Spinal cord (tissue), 10 donors: Measurements from ENCODE around the gene FAM222A. TPM values are rescaled to one million over a fixed set of nuclear protein-coding genes. Genes with fewer than 3 reads are reported as not detected.

ENCODE experiments used
- DNase-seq, 6 donors: peaks; one replicate each; pipeline versions ENCODE4 v3.0.0 to v3.0.0-alpha.2; 2013 to 2015; ENCODE audit warnings: low spot score in 6 of 6, low read depth in 4 of 6
- H3K27ac ChIP-seq: one replicate; pipeline ENCODE4 v1.5.1; 2013; ENCODE audit warnings: low read depth, low read length, control low read depth
- H3K27me3 ChIP-seq: one replicate; pipeline ENCODE4 v1.6.1; 2013; ENCODE audit warnings: low read length; ENCODE audit not compliant: control insufficient read depth, insufficient read depth
- H3K36me3 ChIP-seq: one replicate; pipeline ENCODE4 v1.6.1; 2013; ENCODE audit warnings: low read length; ENCODE audit not compliant: control insufficient read depth, insufficient read depth
- H3K4me1 ChIP-seq: one replicate; pipeline ENCODE4 v1.6.1; 2013; ENCODE audit warnings: low read length; ENCODE audit not compliant: control insufficient read depth, insufficient read depth
- H3K4me3 ChIP-seq: one replicate; pipeline ENCODE4 v1.5.1; 2013; ENCODE audit warnings: low read depth, low read length, control low read depth
- H3K9me3 ChIP-seq: one replicate; pipeline ENCODE4 v1.6.1; 2013; ENCODE audit warnings: low read length; ENCODE audit not compliant: control insufficient read depth, insufficient read depth
- WGBS: methylation state at CpG from one replicate; pipeline ENCODE4 v1.1.5; 2013; ENCODE audit warnings: missing lambda C conversion rate; ENCODE audit not compliant: insufficient coverage; 5-methylcytosine and 5-hydroxymethylcytosine counted together
- polyA plus RNA-seq, 2 donors: library from polyadenylated mRNA; unstranded; fragments of 120-200 nt; gene quantifications; one replicate each; pipeline ENCODE4 v1.2.1, GENCODE V29; 2013; ENCODE audit not compliant: insufficient read length in 2 of 2
- total RNA-seq, 2 donors: library from RNA; depleted of rRNA in 1 of 2; stranded (reverse); fragments of 120-200 nt in 1 of 2; fragments of >200 nt in 1 of 2; gene quantifications; one replicate each; pipeline versions ENCODE4 v1.2.3 to v1.2.4, GENCODE V29; 2013 to 2014
- donor health status: healthy.

Gene FAM222A
- total and polyA plus RNA-seq, 4 donors: 5.2 to 25.0 (median 14.6) TPM

DNA sequence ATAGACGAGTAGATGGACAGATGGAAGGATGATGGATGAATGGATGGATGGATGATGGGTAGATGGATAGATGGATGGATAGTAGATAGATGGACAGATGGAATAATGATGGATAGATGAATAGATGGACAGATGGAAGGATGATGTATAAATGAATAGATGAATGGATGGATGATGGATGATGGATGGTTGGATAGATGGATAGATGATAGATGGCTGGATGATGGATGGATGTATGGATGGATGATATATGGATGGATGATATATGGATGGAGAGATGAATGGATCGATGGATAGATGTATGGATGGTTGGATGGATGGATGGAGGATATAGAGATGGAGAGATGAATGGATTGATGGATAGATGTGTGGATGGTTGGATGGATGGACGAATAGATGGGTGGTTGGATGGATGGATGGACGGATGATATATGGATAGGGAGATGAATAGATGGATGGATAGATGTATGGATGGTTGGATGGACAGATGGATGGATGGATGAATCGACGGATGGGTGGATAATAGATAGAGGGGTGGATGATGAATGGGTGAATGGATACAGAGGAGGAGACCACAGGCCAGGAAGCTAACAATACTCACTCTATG, 100.3 kb downstream of the FAM222A start:
- Histone ChIP-seq H3K27me3 (peaks cover 2% of the 10 kb centered on the region), H3K9me3 (no peaks in the 10 kb centered on the region)
- 93% methylated on average over 4 of the region's 6 CpGs for WGBS

DNA sequence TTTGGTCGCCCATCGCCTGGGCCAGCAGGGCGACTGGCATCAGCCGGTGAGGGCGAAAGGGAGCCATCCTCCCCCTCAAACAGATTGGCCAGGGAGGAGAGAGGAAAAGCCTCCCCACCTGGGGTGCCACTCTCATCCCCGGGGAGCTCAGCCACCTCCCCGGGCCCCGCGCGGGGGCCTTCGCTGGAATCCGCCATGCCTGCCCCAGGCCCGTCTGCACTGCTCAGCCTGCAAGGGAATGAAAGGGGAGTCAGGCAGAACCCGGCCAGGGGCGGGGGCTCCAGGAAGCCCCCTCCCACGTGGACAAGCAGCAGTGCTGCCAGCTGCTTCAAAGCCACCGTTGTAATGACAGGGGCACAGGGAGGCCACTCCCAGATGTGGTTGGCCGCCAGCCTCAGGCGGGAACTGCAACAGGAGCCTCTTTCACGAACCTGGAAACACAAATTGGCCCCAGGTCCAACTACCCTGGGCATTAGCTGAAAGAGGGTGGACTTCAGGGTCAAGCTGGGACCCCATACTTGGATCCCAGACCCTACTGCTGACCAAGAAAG, 101.0 kb downstream of the FAM222A start:
- H3K9me3 ChIP-seq: no peaks in the 10 kb centered on the region
- peak in 1 of 6 donors; percentile 16 for DNase-seq
- peaks cover 2% of the 10 kb centered on the region for H3K27me3 ChIP-seq
- H3K4me1 ChIP-seq: peaks cover 4% of the 10 kb centered on the region
- no peaks in the 10 kb centered on the region for H3K36me3 ChIP-seq
- H3K4me3 ChIP-seq: no peak overlapping the region
- whole genome bisulfite sequencing: 64% methylated on average over 16 of the region's 20 CpGs
- H3K27ac ChIP-seq: no peak overlapping the region

More for the DNA sequence above, 100.3 kb downstream of the FAM222A start:
- Histone ChIP-seq H3K27ac (no peak overlapping the region), H3K4me3 (no peak overlapping the region), H3K36me3 (no peaks in the 10 kb centered on the region), H3K4me1 (peaks cover 4% of the 10 kb centered on the region)
- no peak for DNase-seq

DNA sequence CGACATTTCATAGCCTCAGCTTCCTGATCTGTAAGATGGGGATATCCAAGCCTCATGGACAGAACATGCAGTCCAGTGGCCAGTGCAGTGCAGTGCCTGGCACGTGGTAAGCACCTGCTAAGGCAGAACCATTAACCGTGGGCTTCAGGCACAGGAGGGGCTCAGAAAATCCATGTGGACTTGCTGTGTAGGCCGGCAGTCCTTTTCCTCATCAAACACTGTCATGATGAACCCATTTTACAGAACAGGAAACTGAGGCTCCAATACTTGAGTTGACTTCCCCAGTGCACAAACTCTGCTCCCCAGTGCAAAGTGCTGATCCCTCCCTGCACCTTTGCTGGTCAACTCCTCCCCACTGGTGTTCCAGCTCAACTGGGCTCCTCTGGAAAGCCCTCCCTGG, 101.6 kb downstream of the FAM222A start:
- Histone ChIP-seq H3K27me3 (peaks cover 2% of the 10 kb centered on the region), H3K9me3 (no peaks in the 10 kb centered on the region)
- 82% methylated on average over 4 of the region's 4 CpGs for WGBS

DNA sequence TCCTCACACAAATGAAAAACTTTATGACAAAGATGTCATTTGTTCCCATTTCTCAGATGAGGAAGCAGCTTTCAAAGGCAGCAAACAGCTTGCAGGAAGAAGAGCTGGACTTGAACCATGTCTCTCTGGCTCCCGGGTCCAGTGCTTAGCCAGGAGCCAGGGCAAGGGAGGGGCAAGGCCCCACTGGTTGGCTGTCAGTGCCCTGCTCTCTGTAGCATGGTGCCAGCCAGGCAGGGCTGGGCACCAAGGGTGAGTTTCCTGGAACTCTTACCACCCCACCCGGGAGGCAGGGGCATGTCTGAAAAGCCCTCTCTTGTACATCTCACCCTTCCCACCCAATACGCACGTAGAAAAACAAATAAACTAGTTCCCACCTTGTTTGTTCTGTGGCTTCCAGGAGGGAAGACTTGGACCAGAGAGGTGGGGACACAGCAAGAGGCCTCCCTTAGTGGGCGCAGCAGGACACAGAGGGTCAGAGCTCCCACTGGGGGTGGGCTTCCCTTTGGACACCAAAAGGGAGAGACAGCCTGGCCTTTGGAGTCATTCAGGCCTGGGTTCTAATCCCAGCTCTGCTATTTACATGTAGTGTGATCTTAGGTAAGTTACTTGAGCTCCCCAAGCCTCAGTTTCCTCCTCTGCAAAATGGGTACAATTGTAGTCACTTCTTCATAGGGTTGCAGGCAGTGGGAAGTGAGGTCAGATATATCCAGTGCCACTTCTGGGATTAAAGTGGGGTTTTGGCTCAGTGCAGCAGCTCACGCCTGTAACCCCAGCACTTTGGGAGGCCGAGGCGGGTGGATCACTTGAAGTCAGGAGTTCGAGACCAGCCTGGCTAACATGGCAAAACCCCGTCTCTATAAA, 102.4 kb downstream of the FAM222A start:
- no peak overlapping the region for H3K4me3 ChIP-seq
- H3K27ac ChIP-seq: no peak overlapping the region
- DNase-seq: no peak
- no peaks in the 10 kb centered on the region for H3K9me3 ChIP-seq
- WGBS: 78% methylated on average over 5 of the region's 10 CpGs
- no peaks in the 10 kb centered on the region for H3K36me3 ChIP-seq
- H3K4me1 ChIP-seq: peaks cover 4% of the 10 kb centered on the region
- peaks cover 2% of the 10 kb centered on the region for H3K27me3 ChIP-seq

More for the DNA sequence above, 101.6 kb downstream of the FAM222A start:
- Histone ChIP-seq H3K27ac (no peak overlapping the region), H3K4me3 (no peak overlapping the region), H3K36me3 (no peaks in the 10 kb centered on the region), H3K4me1 (peaks cover 4% of the 10 kb centered on the region)
- no peak for DNase-seq

DNA sequence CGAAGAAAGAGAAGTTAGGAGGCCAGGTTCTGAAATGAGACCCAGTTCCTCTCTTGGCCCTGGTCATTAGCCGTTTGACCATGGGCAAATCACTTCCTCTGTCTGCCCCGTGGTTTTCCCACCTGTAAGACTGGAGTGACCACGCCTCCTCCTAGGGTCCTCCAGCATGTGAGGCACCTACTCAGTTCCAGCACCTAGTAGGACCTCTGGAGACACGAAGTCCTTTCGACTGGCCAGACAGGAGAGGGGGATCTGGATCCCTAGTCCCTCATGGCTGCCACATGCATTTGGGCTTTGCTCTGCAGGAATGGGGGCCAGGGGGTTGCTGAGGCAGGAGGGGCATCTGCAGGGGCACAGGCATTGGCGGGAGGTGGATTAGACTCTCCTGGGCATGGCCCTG, 103.2 kb downstream of the FAM222A start:
- Histone ChIP-seq H3K4me1 (peaks cover 4% of the 10 kb centered on the region), H3K9me3 (no peaks in the 10 kb centered on the region), H3K27me3 (peaks cover 2% of the 10 kb centered on the region), H3K36me3 (no peaks in the 10 kb centered on the region), H3K4me3 (no peak overlapping the region), H3K27ac (no peak overlapping the region)
- WGBS: 93% methylated on average over 7 of the region's 7 CpGs
- no peak for DNase-seq

DNA sequence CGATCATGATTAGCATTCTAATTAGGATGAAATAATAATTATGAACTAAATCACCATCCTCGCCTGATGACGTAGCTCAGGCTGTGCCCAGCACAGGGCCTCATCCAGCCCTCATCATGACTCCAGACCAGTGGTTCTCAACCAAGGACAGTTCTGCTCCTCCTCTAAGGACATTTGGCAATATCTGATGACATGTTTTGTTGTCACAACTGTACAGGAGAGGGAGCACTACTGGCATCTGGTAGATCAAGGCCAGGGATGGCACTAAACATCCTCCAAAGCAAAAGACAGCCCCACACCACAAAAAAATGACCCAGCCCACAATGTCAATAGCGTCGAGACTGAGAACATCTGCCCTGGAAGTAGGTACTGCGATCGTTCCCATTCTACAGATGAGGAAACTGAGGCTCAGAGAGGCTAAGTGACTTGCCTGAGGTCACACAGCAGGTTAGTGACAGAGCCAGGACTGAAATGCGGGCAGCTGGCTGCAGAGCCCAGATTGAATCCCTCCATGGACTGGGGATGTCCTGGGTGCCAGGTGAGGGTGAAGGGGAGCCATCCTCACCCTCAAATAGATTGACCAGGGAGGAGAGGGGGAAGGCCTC, 104.1 kb downstream of the FAM222A start:
- Histone ChIP-seq H3K4me1 (peaks cover 7% of the 10 kb centered on the region), H3K36me3 (no peaks in the 10 kb centered on the region), H3K27me3 (peaks cover 2% of the 10 kb centered on the region), H3K27ac (no peak overlapping the region), H3K9me3 (no peaks in the 10 kb centered on the region), H3K4me3 (no peak overlapping the region)
- no peak for DNase-seq
- WGBS: 88% methylated on average over 5 of the region's 8 CpGs

DNA sequence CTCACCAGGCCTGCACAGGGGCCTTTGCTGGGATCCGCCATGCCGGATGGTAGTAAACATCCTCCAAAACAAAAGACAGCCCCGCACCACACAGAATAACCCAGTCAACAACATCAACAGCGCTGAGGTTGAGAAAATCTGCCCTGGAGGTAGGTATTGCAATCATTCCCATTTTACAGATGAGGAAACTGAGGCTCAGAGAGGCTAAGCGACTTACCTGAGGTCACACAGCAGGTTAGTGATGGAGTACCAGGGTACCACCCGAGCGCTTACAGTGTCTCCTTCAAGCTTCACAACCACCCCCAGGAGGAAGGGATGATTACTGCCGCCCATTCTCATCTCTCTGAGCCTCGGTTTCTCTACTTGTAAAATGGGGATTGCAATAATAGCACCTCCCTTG, 104.6 kb downstream of the FAM222A start:
- Histone ChIP-seq H3K4me1 (peaks cover 13% of the 10 kb centered on the region), H3K36me3 (no peaks in the 10 kb centered on the region), H3K27me3 (peaks cover 2% of the 10 kb centered on the region), H3K4me3 (no peak overlapping the region), H3K9me3 (no peaks in the 10 kb centered on the region), H3K27ac (no peak overlapping the region)
- DNase-seq: no peak
- 100% methylated on average over 1 of the region's 9 CpGs for WGBS

DNA sequence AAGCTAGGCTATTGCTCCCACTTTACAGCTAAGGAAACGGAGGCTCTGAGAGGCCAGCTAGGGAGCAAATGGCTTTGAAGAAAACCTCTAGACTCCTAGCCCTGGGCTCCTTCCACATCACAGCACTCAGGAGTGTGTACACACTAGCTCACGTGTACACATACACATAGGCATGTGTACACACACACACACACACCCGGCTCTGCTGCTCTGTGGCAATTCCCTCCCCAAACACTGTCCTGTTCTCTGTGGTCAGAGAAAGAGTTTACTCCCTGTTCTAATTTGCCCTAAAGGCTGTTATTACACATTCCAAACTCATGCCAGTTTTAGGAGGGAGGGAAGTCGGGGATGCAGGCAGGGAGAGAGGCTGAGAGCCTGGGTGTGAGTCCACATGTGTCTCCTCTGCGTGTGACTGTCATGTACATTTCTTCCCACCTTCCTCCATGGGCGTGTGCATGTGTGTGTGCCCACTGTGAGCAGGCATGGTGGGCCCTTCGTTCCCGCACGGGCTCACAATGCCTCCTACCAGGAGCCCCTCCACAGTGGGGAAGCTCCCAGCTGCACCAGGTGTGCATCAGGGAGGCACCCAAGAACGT, 105.4 kb downstream of the FAM222A start:
- no peak overlapping the region for H3K4me3 ChIP-seq
- WGBS: 57% methylated on average over 9 of the region's 10 CpGs
- H3K36me3 ChIP-seq: no peaks in the 10 kb centered on the region
- no peak for DNase-seq
- no peaks in the 10 kb centered on the region for H3K9me3 ChIP-seq
- H3K27ac ChIP-seq: no peak overlapping the region
- H3K27me3 ChIP-seq: peaks cover 2% of the 10 kb centered on the region
- peaks cover 14% of the 10 kb centered on the region for H3K4me1 ChIP-seq
